ENCODE data around the gene SRGAP3.

Gene SRGAP3

DNA sequence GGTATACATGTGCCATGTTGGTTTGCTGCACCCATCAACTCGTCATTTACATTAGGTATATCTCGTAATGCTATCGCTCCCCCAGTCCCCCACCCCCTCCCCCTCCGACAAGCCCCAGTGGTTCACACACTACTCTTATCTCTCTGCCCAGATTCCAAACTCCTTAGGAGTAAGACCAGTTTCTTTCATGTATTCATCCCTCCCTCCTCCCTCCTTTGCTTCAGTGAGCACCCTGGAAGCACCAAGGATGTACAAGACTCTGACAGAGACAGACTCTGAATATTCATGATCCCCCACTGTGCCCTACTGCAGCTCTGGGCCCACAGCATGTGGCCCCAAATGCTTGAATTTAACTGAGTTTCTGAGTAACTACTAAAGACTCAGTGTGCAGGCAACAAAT is 172.4 kb downstream of the SRGAP3 start:
- no peak for DNase-seq

DNA sequence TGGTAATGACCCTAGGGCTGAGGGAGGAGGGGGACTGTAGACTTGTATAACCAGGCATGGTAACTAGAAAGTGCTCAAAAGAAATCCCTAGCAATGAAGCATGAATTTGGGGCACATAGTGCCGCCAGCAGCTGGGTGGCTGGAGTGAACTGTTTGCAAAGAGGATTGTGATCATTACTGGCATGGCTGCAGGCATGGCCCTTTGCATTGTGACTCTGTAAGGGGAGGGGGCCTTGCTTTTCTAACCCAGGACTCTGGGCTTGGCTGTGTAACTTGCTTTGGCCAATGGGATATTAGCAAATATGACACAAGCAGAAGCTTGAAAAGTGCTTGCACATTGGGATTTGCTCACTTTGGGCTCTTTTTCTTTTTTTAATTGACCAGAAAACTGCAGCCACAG is 173.7 kb downstream of the SRGAP3 start:
- no peak for DNase-seq

DNA sequence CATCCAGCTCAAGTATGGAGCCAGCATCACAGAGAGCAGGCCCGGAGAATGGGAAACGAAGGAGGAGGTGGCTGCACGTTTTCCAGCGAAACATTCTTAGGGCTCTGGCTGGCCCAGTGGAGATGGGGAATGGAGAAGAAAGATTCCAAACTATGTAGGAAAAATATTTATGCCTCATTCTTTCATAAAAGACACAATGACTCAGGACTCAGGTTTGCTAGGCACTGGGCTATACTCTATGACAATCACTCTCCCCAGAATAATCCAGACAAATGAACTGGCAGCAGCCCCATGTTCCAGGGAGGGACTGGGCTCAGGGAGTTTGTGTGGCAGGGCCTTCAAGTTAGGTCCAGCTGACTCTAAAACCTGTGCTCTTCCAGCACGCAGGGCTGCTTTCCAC is 175.4 kb downstream of the SRGAP3 start:
- DNase-seq = no peak

DNA sequence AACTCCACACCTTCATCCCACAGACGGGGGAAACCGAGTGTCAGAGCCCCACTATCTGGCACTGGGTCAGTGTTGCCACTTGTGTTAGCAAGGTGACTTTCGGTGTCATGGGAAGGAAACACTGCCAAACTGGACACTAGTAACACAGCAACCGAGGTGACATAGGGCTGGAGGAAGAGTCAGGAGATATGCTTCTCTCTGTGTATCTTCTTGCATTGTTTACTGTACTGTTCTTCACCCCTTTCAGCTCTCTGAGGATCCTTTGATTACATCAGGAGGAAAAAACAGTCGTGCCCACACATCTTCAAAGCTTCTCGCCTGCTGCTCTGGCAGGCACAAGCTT is 176.8 kb downstream of the SRGAP3 start:
- no peak for DNase-seq

DNA sequence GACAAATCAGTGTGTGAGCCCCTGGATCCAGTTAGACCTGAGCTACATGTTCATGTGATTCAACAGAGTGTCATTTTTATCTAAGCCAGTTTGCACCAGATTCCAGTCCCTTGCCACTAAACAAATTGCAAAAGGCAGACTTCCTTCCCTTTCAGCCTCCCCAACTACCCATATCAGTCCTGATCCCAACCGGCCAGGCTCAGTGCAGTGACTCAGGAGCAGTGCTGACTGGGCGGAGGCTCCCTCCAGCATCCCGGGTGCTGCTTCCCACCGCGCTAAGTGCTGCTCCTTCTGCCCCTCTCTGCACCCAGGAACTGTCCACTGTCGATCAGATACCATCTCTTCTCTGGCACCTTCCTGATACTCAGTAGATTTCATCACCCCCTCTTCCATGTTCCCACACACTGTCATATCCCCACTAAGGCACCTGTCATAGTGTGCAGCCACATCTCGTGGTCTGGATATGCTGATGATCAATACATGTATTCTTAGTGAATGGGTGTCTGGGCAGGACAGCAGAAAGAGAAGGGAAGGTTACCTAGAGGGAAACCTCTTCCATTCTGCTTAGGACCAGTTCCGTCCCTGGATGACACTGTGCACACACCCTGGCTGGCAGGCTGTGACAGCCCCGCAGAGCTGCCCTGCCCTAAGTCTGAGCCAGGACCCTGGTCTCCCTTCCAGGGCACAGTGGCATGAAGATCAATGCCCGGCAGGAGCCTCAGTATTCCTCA is 177.3 kb downstream of the SRGAP3 start:
- no peak for DNase-seq

DNA sequence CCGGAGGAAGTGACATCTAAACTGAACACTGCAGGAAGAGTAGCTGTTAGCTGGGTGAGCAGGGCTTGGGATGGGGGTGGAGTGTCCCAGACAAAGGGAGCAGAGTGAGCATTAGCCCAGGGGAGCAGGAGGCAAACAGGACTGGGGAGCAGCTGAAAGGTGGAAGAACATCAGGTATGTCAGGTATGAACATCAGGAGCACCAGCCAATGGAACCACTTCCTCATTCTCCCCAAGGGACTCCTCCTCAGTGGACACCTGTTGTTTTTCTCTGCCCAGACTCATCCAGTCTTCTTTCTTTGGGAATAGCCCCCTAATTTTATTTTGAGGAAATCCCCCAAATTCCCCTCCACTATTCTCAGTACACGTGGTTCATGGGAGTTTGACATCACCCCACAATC is 178.5 kb downstream of the SRGAP3 start:
- no peak for DNase-seq

DNA sequence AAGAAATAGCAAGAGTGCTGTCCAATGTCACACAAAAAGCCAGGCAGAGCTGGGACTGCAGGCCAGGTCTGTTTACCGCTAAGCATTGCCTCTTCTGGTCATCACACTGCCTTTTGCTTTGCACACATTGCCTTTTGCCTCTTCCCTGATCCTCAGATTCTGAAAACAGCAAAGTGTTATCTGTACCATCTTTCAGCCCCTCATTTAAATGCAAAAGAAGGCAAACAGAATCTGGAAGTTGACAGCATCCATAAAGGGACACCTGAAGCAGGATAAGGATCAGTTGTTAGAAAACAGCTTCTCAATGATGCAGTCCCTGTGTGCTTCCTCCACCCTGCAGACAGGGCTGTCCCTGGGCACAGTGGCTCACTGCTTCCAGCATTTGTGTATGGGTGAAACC is 179.5 kb downstream of the SRGAP3 start:
- no peak for DNase-seq

DNA sequence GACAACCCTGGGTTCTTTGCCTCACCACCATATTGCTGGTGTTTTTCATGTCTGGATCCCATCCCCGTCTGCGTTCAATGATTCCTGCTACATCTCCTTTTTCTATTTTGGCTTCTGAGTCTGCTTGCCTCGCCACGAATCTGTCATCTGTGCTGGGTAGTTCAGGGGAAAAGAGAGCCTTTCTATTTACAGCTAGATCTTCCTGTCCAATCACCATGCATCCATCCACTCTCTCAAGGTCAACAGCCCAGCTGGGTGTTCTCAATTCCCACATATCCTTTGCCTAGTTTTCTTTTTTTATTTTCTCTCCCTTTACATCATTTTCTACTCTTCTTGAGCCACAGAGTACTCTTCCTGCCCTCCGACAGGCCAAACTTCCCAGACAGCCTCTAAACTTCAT is 181.4 kb downstream of the SRGAP3 start:
- DNase-seq = no peak

DNA sequence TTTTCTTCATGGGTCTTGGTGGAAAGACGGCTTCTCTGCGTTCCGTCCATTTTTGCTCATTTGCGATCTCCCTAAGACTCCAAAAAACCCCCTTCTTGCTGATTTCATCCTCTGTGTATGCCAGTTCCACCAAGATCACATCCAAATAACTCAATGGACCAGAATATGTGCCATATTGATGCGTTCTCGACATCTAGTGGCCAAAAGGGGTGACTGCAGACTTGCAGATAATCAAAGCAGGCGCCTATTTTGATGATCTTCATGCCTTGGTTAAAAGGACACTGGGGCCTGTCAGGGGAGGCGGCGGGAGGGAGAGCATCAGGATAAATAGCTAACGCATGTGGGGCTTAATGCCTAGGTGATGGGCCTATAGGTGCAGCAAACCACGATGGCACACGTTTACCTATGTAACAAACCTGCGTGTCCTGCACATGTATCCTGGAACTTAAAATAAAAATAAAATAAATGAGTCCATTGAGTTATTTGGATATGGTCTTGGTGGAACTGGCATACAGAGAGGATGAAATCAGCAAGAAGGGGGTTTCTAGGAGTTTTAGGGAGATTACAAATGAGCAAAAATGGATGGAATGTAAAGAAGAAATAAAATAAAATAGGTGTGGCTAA is 182.0 kb downstream of the SRGAP3 start:
- peak; percentile 79 for DNase-seq

DNA sequence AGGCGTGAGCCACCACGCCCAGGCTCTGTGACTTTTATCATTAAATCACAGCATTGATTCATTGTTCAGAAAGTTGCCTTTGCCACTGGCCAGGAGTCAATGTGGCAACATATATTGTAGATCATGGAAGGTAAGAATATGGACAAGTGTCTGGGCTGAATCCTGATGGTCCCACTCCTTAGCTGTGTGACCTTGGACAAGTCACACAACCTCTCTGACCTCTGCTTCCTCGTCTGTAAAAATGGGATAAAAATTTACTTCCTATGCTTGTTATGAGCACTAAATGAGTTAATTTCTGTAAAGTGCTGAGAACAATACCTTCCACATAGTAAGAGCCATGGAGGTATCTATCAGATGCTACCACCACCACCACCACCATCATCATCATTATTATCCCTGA is 182.7 kb downstream of the SRGAP3 start:
- DNase-seq = no peak

DNA sequence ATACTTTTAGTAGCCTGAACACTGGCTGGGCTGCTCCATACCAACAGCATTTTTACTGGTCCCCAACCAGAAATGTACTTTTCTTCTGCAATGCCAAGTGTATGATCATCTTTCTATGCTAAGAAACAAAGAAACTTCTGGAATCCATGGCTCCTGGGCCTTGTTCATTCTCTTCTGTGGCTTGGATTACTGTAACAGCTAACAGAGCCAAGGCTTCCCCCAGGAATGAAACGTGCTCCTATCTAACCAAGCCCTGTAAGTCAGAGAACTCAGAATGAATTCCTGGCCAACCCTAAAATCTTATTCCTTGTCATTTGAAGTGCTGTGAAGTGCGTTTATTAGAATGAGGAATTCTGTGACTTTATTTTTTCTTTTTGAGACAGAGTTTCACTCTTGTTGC is 183.3 kb downstream of the SRGAP3 start:
- DNase-seq = no peak

DNA sequence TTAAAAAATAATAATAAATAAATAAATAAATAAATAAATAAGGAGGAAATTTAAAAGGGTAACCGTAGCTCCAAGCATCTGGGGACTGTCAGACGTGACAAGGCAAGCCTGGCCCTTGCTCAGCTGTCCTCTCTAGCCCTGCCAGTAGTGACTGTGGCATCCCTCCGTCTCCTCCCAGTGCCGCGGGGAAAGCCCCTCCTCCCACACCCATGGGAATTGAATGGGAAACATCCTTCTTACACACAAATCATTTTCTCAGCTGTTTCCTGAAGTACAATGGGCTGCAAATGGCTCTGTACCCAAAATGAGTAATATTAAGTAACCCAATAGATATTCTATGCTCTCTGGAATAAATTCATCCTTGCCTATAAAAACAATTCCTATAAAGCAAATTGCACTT is 184.6 kb downstream of the SRGAP3 start:
- DNase-seq = peak; percentile 70

DNA sequence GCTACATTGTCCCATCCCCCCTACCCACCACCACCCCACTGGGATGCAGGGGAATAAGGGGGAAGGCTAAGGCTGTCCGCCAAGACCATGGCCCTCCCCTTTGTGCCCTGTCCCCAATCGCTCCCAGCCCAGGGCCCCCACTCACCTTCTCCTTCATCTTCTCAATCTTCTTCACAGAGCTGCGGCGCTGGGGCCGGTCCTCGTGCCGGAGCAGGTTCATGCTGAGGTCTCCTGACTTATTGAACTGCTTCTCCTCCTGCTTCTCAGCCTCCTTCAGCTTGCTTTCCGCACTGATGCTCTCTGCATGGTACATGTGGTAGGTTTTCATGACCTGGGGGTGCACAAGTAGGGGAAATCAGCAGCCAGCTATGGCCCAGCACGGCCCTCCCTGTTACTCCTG is 185.2 kb downstream of the SRGAP3 start:
- DNase-seq = no peak

DNA sequence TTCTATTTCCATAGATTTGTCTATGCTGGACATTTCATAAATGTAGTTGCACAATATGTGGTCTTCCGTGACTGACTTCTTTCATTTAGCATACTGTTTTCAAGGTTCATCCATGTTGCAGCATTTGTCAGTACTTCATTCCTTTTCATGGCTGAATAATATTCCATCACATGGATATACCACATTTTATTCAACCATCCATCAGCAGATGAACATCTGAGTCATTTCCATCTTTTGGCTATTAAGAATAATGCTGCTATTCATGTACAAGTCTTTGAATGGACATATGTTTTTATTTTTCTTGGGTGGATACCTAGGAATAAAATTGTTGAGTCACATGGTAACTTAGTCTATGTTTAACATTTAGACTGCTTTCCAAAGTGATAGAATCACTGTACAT is 186.9 kb downstream of the SRGAP3 start:
- DNase-seq = no peak

DNA sequence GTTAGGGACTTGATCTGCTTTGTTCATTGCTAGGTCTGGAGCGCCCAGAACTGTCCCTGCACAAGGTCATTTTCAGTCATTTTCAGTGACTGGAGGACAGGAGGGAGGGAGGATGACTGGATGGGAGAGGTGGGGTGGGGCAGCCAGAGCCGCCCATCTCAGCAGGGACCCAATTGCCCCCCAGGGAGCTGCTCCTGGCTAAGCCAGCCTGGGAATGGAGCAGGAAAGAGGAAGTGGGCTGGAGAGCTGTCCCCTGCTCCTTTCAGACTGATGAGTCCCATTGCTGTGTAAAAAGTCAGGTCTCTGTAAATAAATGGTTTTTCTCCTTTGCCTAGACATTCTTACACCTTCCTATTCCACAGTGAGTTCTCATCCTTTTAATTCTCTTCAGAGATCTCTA is 187.8 kb downstream of the SRGAP3 start:
- DNase-seq = no peak

DNA sequence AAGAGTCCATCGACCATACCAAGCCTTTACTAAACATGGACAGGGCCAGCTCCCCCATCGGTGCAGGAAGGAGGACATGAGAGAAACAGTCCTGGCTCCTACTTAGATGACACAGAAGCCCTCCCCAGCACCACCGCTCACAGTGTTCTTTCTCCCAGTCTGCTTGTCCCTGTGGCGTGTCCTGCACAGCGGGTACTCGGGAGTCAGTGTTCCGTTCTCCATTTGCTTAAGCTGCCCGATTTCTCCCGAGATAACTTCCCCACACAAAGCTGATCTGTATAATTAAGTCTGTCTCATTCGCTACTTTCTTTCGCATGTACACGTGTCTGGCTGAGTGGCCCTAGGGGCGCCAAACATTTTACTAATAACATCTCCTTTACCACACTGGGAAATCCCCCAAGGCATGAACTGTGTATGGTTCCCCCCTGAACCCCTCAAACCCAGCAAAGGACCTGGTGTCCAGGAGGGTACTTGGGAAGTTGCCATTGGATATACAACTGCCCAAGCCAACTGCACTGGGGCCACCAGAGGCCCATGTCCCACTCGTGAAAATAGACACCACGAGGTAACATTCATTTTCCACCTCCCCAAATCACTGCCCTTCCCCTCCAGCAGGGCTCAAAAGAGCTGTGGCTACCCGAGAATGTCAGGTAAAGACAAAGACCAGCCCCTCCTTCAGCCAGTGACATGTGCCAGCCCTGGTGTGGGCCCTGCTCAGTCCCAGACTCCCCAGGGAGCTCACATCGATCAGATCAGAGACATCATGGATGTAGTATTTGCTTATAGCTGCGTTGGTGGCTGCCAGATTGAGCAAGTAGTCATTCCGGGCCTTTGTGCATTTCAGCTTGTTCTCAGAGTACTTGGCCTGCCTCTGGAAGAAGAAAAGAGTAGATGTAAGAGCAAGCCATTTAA is 189.7 kb downstream of the SRGAP3 start:
- DNase-seq = no peak

DNA sequence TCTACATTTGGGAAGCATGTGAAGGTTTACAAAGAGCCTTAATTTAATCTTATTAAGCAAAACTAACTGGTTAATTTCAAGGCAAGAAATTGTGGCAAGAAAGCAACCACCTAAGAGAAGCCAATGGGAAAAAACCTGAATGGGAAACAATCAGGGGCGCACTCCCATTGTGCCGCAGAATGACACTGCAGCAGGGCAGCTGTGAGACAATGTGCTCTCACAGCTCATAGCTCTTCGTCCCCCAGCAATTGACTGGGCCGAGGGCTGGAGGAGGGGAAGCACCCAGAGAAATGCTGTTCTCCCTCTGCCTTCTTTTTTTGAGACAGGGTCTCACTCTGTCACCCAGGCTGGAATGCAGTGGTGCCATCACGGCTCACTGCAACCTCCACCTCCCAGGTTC is 192.9 kb downstream of the SRGAP3 start:
- DNase-seq = no peak

DNA sequence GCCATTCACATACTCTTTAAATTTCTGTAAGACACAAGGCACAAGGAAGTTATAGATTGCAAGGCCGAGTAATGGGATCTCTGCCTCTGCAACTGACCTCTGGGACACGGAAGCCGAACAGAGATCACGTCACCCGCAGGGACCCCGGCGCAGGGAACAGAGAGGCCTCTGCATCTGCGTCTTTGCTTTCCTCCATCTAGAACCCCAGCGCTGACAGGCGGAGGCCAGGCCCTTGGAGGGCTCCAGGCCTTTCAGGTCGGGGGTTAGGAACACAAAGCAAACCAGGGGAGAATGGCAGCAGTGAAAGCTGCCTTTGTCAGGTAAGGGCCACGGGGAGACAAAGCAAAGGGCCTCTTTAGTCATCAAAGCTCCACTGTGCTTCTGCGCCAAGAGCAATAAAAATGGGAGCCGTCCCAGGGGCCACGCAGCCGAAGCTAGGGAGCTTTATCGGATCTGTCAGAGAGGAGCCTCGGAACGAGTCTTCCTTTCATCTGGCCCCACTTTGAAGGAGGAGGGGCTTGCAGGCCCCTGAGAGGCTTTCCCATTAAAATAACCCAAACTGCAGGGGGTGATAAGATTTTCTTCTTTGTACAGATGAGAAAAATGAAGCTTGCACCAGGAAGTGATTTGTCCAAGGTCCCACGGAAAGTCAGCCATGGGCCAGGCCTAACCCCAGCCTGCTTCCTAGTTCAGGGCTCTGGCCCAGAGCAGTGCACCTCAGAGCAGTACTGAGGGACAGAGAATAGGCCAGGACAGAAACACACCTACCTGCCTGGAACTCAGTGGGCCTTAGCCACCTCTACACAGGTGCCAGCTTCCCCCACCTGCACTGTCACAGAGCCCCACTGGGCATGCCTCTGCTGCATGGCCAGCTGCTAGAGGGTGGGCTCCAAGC is 201.7 kb downstream of the SRGAP3 start:
- no peak for DNase-seq

DNA sequence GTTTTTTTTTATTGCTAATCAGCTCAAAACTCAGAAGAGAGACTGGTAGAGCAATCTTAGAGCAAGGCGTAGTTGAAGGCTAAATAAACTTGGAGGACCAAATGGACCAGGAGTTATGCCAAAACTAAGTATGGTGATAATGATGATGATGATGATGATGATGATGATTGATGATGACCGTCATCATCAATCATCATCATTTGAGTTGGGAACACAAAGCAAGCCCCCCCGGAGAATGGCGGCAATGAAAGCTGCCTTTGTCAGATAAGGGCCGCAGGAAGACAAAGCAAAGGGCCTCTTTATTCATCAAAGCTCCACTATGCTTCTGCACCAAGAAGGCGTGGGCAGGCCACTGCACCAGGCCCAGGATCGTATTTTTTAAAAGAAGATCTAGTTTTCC is 204.1 kb downstream of the SRGAP3 start:
- peak; percentile 58 for DNase-seq

DNA sequence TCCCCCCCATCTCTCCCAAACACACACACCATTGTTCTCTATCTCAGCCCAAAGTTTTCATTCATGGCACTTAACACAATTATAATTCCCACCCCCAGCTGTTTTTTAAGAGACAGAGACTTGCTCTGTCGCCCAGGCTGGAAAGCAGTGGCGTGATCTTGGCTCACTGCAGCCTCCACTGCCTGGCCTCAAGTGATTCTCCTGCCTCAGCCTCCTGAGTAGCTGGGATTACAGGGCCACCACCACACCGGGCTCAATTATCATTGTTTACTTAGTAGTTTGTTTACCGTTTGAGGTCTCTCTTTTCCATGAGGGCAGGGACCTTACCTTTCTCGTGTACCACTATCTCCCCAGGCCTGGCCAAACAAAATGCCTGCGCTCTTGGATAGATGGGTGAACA is 206.4 kb downstream of the SRGAP3 start:
- DNase-seq = no peak

DNA sequence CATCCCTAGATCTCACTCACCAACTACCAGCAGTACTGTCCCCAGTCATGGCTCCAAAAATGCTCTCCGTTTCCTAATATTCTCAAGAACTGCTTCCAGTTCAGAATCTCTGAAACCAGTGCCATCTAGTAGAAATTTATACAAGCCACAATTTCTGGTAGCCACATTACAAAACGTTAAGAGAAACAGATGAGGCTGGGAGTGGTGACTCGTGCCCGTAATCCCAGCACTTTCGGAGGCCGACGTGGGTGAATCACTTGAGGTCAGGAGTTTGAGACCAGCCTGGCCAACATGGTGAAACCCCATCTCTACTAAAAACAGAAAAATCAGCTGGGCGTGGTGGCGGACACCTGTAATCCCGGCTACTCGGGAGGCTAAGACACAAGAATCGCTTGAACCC is 207.8 kb downstream of the SRGAP3 start:
- no peak for DNase-seq

DNA sequence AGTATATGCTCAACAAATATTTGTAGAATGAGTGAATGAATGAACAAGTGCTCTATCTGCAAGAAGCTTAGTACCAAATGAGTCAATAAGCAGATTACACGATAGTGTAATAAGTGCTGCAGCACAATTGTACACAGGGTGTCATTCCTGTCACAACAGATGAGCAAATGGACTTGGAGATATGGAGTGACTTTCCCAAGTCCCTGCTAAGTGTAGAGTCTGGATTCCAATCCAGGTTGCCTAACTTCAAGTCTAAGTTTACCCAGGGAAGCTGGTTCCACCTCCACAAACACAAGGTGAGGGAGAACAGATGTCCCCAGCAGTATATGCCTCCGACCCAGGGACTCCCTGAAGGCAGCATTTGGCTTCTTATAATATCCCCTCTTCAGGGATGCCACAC is 208.4 kb downstream of the SRGAP3 start:
- DNase-seq = no peak

DNA sequence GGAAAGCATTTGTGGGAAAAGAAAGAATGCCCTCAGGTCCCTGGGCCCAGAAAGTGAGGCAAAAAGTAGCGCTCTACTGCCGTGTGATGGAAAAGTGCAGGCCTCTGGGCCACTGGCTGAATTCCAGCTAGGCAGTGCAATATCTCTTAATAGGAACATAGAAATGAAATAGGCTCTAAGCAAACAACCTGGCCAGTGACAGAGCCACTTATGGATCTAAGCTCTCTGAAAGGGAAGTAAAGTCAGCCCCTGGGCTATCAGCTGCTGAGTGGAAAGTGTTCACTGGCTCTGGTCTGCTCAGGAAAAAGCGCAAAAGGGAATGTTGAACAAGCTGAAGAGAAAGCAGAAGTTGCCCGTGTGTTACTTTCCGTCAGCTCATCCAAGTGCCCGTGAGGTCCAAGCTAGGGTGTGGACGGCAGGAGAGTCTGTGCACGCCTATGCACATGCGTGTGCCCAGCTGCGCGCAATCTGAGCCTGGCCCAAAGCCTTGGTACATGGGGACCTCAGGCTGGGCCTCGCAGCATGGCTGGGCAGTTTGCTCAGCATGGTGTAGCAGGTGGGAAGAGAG is 212.2 kb downstream of the SRGAP3 start:
- DNase-seq = no peak

All from eye (tissue), 1 donor.